Fibroblast of pulmonary artery (primary cell): ENCODE measurements around the gene TLL2.

Experiments
- DNase-seq: peaks from one replicate; pipeline ENCODE4 v3.0.0-alpha.2; 2010; ENCODE audit warnings: low read depth
- H3K4me3 ChIP-seq: replicated peaks from 2 replicates; pipeline ENCODE4 v1.5.1; 2011; ENCODE audit warnings: low read depth, mild to moderate bottlenecking, control low read depth, low read length, moderate library complexity
- CTCF ChIP-seq: IDR thresholded peaks from 2 replicates; pipeline ENCODE4 v1.5.1; 2011; ENCODE audit warnings: mild to moderate bottlenecking, control low read depth, low read length, inconsistent platforms; ENCODE audit errors: missing control alignments

TLL2 gene

GRCh38 chr10:96410296-96410695 lies 103.4 kb downstream of the TLL2 start:
- TF ChIP-seq CTCF = no peak
- DNase-seq = no peak
- H3K4me3 ChIP-seq = no peak overlapping the region

GRCh38 chr10:96408201-96408600 lies 105.5 kb downstream of the TLL2 start:
- no peak for DNase-seq
- H3K4me3 ChIP-seq = no peak overlapping the region
- no peak for TF ChIP-seq CTCF

GRCh38 chr10:96407560-96408069 lies 106.1 kb downstream of the TLL2 start:
- TF ChIP-seq CTCF = no peak
- no peak for DNase-seq
- no peak overlapping the region for H3K4me3 ChIP-seq

GRCh38 chr10:96406091-96406490 lies 107.6 kb downstream of the TLL2 start:
- no peak overlapping the region for H3K4me3 ChIP-seq
- DNase-seq = no peak
- TF ChIP-seq CTCF = no peak

GRCh38 chr10:96402417-96403305 lies 111.1 kb downstream of the TLL2 start:
- DNase-seq = no peak
- no peak overlapping the region for H3K4me3 ChIP-seq
- TF ChIP-seq CTCF = no peak

- no peak for DNase-seq
- no peak for TF ChIP-seq CTCF
Measured at GRCh38 chr10:96401036-96401435, 112.7 kb downstream of the TLL2 start.

More at GRCh38 chr10:96401036-96401435, 112.7 kb downstream of the TLL2 start:
- no peak overlapping the region for H3K4me3 ChIP-seq
